GM19463 (cell line): ENCODE measurements around the gene CCDC136.

ENCODE experiments used
- ATAC-seq: cut with Tn5 transposase; IDR thresholded peaks from one replicate; pipeline ENCODE4 v1.9.1; 2021; ENCODE audit warnings: mild to moderate bottlenecking, moderate library complexity; ENCODE audit not compliant: unreplicated experiment

Gene CCDC136

DNA sequence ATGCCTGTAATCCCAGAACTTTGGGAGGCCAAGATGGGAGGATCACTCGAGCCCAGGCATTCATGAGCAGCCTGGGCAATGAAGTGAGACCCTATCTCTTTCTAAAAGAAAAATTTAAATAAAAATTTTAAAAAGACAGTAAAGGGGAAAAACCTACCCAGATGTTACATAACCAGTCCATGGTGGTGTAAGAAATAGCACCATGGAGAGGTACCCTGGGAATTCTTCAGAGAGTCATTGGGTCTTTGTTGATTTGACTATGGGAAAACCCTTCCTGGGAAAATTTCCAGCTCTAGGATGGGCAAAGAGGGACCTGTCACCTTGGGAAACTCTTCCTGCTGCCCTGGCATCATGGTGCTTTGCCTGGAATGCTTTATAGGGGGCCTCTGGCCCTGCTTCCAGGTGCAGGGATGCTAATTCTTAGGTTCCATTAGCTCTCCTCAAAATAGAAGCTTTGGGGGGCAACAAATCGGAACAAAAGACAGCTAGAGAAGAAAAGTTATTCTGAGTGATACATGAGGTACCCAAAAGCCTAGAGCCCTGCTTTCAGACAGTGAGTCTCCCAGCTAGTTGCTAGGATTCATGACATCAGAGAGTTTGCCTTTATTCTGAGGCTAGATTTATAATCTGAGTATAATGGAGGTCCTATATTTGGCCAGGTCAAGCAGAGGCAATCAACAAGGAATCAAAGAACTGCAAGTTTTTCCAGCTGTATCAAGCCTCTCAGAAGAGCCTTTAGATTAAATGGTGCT is 10.1 kb downstream of the CCDC136 start:
- ATAC-seq, result no peak

DNA sequence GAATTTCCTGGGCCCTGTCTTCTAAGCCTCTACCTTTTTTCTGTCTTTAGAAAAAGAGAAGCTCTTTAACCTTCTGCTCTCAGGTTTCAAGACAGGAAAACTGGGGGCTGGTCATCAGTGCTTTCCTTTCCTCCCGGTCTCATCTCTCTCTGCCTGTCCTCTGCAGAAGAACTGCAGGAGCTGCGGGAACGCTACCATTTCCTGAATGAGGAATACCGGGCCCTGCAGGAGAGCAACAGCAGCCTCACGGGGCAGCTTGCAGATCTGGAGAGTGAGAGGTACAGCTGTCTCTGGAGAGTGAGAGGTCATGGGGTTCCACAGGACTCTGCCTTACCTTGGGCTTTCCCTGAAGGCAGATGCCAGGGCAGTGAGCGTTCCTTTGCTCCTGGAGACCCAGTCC is 12.7 kb downstream of the CCDC136 start:
- ATAC-seq, result no peak

DNA sequence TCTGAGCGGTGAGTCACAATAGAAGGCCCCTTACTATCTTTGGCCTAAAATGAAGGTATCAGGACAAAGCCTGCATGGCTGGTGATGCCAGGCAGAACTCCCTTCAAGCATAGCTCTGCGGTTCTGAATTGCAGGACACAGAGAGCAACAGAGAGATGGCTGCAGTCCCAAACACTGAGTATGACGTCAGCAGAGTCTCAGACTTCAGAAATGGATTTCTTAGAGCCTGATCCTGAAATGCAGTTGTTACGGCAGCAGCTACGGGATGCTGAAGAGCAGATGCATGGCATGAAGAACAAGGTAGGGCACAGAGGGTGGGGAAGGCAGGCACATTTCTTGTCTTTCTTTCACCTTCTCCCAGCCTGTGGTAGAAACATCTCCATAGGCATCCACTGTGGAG is 13.5 kb downstream of the CCDC136 start:
- ATAC-seq, result no peak

DNA sequence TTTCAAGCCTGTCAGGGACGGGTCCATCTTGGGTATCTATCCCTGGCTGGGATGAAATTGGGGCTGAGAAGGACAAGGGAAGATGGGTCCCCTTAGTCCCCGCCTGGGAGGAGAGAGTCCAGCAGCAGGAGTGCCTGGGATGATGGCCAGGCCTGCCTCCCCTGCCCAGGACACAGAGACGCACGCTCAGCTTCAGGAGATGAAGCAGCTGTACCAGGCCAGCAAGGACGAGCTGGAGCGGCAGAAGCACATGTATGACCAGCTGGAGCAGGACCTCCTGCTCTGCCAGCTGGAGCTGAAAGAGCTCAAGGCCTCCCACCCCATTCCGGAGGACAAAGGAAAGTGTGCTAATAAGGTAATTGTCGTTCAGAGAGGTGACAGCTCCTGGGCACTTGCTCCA is 15.4 kb downstream of the CCDC136 start:
- no peak for ATAC-seq

DNA sequence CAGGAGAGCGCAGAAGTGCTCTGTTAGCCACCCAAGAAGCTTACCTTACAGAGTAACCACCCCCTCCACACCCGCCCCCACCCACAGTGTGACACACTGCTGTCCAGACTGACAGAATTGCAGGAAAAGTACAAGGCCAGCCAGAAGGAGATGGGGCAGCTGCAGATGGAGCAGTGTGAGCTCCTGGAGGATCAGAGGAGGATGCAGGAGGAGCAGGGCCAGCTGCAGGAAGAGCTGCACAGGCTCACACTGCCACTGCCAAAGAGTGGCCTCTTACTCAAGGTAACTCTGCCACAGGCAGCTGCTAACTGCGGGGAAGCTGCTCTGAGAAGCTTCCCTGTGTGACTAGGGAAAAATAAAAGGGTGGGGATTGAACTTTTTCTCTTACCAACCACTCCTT is 17.6 kb downstream of the CCDC136 start:
- ATAC-seq, result no peak

DNA sequence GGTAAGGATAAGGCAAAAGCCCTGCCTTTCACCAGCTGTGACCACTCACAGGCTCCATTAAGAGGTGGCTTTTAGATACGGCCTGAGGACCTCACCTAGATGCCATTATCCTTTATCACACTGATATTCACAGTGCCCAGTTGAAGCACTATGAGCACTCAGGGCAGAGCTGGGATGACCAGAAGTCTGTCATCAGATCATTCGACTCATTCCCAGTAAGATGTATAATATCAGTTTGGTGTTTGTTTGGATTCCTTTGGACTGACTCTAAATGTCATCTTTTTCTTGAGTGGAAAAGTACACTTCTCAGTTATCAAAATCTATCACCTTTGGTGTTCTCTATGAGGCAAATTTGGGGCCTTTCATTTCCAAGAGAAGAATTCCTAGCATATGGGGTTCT is 18.7 kb downstream of the CCDC136 start:
- ATAC-seq, result no peak

DNA sequence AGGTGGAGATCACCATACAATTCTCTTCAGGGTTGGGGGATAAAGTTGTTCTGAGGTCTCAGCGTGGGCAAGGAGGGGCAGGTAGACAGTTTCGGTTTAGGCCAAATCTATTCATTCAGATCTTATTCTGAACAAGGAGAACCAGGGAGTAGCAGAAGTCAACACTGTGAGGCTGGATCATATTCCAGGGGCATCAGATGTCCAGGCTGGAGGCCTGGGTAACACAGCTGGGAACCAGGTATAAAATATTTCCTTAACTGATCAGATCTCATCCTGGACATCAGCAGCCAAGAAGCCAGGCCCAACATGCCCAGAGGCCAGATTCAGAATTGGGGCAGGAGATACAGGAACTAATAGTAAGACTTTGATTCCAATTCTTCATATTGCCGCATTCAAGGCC is 19.2 kb downstream of the CCDC136 start:
- ATAC-seq, result no peak

DNA sequence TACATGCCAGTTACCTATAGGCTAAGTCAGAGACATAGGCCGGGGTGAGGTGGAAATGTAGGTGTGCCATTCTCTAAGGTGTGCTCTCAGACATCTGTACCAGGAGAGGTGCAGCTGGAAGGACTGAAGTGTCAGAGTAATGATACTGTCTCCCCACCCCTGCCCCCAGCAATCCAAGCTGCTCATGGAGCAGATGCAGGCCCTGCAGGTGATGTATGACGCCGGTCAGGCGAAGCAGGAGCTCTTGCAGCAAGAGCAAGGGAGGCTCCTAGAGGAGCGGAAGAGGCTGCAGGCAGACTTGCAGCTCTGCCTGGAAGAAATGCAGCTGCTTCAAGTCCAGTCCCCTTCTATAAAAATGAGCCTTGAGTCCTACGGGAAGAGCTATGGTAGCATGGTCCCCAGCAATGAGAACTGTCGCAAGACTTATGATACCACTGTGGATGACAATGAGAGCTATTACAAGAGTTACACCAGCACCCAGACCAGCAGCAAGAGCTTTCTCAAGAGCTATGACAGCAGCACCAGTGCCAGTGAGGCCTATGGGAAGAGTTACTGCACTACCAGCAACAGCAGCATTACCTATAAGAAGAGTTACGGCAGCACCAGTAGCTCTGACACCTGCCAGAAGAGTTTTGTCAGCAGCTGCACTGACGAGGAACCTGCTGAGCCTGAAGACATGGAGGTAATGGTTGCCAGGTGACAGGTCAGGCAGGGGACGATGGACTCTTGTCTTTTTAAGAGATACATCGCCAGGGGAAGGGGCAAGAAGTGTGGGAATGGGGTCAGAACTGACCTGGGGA is 20.1 kb downstream of the CCDC136 start:
- no peak for ATAC-seq

DNA sequence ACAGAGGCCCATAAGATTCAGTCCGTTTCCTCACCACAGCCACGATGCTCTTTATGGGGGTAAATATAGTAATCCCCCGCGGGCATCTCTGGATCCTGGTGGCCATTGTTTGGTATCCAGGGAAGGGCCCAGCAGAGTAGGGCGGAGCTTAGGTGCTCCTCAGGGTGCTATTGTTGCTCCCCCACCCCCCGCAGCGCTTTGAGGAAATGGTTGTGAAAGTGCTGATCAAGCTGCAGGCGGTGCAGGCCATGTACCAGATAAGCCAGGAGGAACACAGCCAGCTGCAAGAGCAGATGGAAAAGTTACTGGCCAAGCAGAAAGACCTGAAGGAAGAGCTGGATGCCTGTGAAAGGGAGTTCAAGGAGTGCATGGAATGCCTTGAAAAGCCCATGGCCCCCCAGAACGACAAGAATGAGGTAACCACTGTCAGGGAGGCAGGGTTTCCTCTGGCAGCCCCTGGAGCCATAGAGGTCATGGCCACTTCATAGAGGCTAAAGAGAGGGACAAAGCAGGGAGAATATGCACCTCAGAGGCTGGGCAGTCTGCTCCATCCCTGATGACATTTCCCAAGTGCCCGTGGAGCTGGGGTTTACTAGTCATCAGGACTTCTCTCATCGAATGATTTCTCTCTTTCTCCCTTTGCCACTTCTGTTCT is 20.9 kb downstream of the CCDC136 start:
- no peak for ATAC-seq

DNA sequence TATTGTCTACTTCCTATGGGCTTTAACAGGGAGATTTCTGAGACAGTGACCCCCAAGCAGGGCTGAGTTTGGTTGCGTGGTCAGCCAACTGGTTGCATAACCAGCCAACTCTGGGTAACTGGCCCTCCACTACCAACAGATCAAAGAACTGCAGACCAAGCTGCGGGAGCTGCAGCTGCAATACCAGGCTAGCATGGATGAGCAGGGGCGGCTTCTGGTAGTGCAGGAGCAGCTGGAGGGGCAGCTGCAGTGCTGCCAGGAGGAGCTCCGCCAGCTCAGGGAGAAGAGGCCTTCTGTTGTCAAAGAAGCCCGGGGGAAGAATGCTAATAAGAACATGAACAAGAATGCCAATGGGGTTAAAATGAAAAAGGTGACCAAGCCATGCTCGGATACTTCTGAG is 22.7 kb downstream of the CCDC136 start:
- no peak for ATAC-seq

DNA sequence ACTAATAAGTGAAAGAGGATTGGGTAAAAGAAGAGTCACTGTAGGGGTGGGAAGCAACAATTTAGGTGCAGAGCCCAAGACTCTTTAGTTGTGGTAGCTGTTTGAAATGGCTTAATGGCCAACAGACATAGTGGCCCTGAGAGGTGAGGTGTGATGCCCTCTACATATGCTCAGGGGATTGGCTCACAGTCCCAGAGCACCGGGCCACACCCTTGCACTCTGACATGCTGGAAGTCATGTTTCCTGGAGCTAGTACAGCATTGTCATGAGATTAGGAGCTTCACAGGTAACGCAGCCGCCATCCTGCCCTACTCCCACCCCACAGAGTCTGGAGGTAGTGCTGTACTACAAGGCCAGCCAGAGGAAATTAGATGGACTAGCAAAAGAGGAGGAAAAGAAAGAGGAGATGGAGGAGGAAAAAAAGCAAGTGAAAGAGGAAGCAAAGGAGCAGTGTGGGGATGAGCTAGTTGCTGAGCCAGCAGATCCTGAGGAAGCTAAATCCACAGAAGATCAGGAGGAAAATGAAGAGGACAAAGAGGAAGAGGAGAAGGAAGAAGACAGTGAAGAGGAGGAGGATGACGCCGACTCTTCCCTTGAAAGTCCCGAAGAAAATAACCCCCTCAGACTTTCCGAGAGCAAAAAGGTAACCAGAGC is 23.6 kb downstream of the CCDC136 start:
- no peak for ATAC-seq

DNA sequence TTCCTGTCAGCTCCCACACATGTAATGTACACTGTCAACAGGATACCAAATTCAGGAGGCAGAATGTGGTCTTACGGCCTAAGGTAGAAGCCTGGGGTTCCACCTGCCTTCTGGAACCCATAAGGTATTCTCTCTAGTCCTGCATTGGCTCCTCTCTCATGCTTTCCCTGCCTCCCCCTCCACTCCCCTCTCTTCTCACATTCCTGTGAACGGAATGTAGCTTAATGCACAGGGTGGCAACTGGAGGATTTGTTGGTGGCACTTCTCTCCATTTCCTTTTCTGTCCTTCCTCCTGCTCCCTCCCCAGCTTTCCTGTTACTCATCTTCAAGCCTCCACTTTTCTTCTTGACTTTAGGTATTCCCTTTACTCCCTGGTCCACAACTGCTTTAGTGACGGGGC is 26.9 kb downstream of the CCDC136 start:
- ATAC-seq, result no peak

DNA sequence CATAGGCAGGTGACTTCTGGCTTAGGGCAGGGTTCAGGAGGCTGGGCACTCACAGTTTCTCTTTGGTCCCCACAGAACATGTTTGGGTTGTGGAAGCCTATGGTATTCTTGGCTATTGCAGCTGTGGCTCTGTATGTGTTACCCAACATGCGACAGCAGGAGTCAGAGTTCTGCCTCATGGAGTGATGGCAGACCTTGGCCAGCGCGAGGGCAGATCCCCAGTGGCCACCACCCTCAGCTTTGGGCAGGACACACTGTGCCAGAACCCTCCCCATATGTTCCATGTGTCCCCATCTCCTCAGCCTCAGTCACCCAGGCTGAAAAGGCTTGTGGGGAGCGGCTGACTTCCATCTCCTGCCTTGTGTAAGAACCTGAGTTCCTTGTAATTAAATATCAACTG is 30.0 kb downstream of the CCDC136 start:
- no peak for ATAC-seq

DNA sequence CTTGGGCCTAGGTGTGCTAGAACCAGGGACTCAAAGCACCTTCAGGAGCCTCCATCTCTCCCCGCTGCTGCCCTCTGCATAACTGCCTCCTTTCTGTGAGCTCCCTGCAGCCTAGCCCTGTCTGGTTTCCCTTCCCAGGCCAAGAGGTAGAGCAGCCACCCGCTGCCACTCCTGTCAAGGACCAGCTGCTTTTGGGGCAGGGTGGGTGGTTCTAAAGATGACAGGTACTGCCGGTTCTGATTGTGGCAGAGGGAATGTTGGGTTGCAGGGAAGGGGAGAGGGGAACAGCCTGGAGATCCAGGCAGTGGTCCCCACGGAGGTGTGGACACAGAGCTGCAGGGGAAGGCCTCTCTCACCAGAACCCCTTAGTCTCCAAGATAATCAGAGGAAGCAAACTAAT is 34.7 kb downstream of the CCDC136 start:
- no peak for ATAC-seq

DNA sequence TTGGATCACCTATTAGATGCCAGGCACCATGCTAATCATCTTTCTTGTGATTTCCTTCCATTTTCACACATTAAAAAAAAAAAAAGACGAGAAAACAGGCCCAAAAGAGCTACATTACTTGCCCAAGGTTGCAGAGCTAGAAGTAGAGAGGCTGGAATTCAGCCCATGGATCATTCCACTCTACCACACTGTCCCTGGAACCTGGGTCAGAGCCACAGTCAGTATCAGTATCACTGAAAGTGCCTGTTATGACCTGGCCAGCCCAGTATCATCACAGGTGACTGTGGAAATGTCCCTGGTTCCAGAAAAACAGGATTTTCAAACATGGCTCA is 35.1 kb downstream of the CCDC136 start:
- no peak for ATAC-seq

DNA sequence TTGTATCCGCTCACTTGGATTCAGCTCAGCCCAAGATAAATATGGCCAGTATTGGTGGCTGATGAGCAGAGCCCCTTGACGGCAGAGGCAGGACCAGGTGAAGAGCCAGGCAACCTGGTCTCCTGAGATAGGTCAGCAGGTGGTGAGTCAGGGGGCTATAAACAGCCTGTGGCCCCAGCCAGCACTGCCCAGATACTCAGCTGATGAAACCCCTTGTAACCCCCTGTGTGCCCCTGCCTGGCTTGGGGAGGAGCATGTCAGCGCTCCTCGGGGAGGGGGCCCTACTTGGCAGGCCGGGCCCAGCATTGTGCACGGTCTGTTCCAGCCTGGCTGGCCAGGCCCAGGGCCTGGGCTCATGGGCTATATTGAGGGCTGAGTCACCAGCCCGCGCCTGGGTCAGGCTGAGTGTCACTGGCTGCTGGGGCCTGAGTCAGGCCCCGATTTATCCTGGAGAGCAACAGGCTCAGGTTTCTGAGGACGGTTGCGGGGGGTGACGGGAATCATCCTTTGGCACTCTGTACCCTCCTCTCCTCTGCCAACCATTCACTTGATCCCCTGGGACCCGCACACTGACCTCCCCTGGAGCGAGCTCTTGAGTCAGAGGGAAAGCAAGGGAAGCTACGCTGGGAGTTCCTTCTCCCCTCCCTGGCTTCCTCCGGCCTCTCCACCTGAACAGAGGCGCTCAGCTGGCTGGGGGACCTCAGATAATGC is 35.6 kb downstream of the CCDC136 start:
- no peak for ATAC-seq

DNA sequence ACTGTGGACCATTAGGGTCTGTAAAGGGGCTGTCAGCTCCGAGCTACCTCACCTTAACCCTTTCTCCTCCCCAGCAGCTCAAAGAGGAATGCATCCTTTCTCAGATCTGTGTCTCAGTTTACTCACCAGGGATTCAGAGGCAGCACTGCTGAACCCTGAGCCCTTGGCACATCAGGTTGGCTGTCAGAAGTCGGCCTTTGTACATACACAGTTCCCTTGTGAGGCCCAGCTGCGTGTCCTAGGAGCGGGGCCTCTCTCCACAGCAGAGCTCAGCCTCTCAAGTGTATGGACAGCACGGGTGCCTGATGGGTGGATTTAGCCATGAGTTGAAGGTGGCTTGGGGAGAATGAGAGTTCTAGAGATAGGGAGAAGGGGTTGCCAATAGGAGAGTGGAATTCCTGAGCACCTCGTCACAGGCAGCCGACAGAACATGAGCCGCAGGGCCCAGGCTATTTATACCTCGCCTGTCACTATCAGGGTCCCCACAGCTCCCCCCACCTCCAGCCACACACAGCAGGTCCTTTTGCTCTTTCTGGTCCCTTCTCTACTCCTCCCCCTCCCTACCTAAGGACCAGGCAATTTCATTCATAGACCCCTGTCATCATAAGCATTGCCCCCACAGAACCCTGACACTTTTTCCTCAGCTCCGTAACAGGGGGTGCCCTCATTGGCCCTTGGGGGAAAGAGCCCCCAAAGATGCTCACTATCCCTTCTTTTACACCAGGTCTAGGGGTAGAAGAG is 36.4 kb downstream of the CCDC136 start:
- no peak for ATAC-seq

DNA sequence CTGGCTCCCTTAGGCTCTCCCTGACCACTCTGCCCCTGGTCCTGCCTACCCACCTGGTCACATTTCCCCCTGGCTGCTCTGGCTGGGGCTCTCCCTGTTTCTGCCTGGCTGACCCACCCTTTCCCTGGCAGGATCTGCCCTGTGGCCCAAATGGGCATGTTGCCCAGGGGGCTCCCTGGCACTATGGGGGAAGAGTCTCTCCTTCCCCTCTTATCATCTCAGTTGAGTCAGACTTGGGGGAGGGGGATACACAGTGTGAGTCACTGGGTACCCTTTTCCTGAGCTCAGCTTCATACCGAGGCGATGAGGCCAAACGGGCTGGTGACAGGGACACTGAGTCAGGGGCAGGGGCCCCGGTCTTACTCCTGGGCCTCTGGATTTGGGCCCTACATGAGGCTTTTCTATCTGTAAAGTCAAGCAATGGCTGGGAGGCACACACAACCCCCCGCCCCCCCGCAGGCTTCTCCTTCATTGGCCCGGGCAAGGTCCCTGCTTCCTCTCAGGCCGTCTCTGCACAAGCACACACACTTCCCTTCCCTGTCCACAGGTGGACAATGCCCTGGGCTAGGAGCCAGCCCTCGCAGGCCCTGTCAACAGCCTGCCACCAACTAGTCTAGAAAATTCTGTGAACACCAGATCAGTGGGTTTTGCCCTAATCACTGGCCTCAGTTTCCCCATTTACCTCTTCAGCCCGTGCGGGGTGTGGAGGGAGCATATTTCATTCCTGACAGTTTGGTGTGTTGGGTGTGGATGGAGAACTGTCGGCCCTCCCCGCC is 37.8 kb downstream of the CCDC136 start:
- ATAC-seq, result no peak
